ENCODE results near the gene PRUNE2. TPM values are rescaled to one million over a fixed set of nuclear protein-coding genes. Genes with fewer than 3 reads are reported as not detected.

PRUNE2 gene
- total RNA-seq, 5 donors from 2014 or later (not counting 1 experiment from before 2014, with no cell fraction given), result 0.20 to 0.76 (median 0.45) TPM

- peaks cover 0 to 6% of the 10 kb centered on the region in 2 experiments for H3K27me3 ChIP-seq (replicated peaks in 1 of 2; ENCODE audit: control insufficient read depth in 2 of 2, extremely low read depth in 1 of 2, insufficient read depth in 2 of 2, low read length in 1 of 2)
- no peak overlapping the region for H3K4me3 Mint-ChIP-seq
- no peaks in the 10 kb centered on the region for H3K36me3 ChIP-seq (ENCODE audit: control insufficient read depth in 2 of 2, extremely low read depth in 1 of 2, insufficient read depth in 1 of 2, low read length in 1 of 2)
- peaks cover 6 to 21% (median 14%) of the 10 kb centered on the region in 3 donors for H3K4me1 Mint-ChIP-seq
- POLR2A ChIA-PET, result no interaction called here
- CTCF ChIA-PET, result no interaction called here
- no peak overlapping the region for H3K27ac ChIP-seq (ENCODE audit: low read length)
- WGBS (ENCODE audit: insufficient coverage), result no CpG with 5 or more reads among the region's 3 CpGs
- DNase-seq (no peak), ATAC-seq (replicated peaks in 1 of 4) (no peak)
- no peaks in the 10 kb centered on the region for H3K9me3 Mint-ChIP-seq
- H3K36me3 Mint-ChIP-seq, result no peaks in the 10 kb centered on the region
- H3K4me1 ChIP-seq (ENCODE audit: control insufficient read depth in 1 of 2, extremely low read depth in 1 of 2, insufficient read depth in 2 of 2, low read length in 2 of 2), result peaks cover 0 to 22% of the 10 kb centered on the region in 2 experiments
- no peaks in the 10 kb centered on the region for H3K9me3 ChIP-seq
- H3K27ac Mint-ChIP-seq, result no peak overlapping the region
- peaks cover 11 to 17% of the 10 kb centered on the region in 2 donors for H3K27me3 Mint-ChIP-seq
- H3K4me3 ChIP-seq (ENCODE audit: control insufficient read depth in 1 of 2, extremely low read depth in 1 of 2, low read length in 1 of 2), result no peak overlapping the region
These were observed 325.1 kb downstream of the PRUNE2 start for GRCh38 chr9:76580820-76581219.

GRCh38 chr9:76580188-76580587 lies 325.7 kb downstream of the PRUNE2 start:
- POLR2A ChIA-PET, result no interaction called here
- Mint-ChIP-seq H3K36me3 (no peaks in the 10 kb centered on the region), H3K9me3 (no peaks in the 10 kb centered on the region), H3K27ac (no peak overlapping the region), H3K27me3 (peaks cover 12 to 20% of the 10 kb centered on the region in 2 donors), H3K4me3 (no peak overlapping the region), H3K4me1 (peaks cover 6 to 22% (median 14%) of the 10 kb centered on the region in 3 donors)
- H3K9me3 ChIP-seq, result no peaks in the 10 kb centered on the region
- DNase-seq, result no peak
- H3K27me3 ChIP-seq (replicated peaks in 1 of 2; ENCODE audit: control insufficient read depth in 2 of 2, extremely low read depth in 1 of 2, insufficient read depth in 2 of 2, low read length in 1 of 2), result peaks cover 0 to 6% of the 10 kb centered on the region in 2 experiments
- WGBS (ENCODE audit: insufficient coverage), result 61% methylated on average over 5 of the region's 8 CpGs
- H3K36me3 ChIP-seq (ENCODE audit: control insufficient read depth in 2 of 2, extremely low read depth in 1 of 2, insufficient read depth in 1 of 2, low read length in 1 of 2), result no peaks in the 10 kb centered on the region
- CTCF ChIA-PET, result no interaction called here
- no peak overlapping the region for H3K4me3 ChIP-seq (ENCODE audit: control insufficient read depth in 1 of 2, extremely low read depth in 1 of 2, low read length in 1 of 2)
- no peak for ATAC-seq (replicated peaks in 1 of 4)
- no peak overlapping the region for H3K27ac ChIP-seq (ENCODE audit: low read length)
- H3K4me1 ChIP-seq (ENCODE audit: control insufficient read depth in 1 of 2, extremely low read depth in 1 of 2, insufficient read depth in 2 of 2, low read length in 2 of 2), result peaks cover 0 to 22% of the 10 kb centered on the region in 2 experiments

GRCh38 chr9:76576344-76576743 lies 329.6 kb downstream of the PRUNE2 start:
- DNase-seq (peak in 31 of 35 experiments; percentile 9 to 75 (median 32)), ATAC-seq (replicated peaks in 1 of 4) (peak; percentile 63 to 83 (median 70))
- Histone ChIP-seq H3K36me3 (ENCODE audit: control insufficient read depth in 2 of 2, extremely low read depth in 1 of 2, insufficient read depth in 1 of 2, low read length in 1 of 2) (no peaks in the 10 kb centered on the region), H3K4me1 (ENCODE audit: control insufficient read depth in 1 of 2, extremely low read depth in 1 of 2, insufficient read depth in 2 of 2, low read length in 2 of 2) (peaks cover 3 to 26% of the 10 kb centered on the region in 2 experiments), H3K27ac (ENCODE audit: low read length) (peak overlapping the region; percentile 28), H3K9me3 (no peaks in the 10 kb centered on the region), H3K27me3 (replicated peaks in 1 of 2; ENCODE audit: control insufficient read depth in 2 of 2, extremely low read depth in 1 of 2, insufficient read depth in 2 of 2, low read length in 1 of 2) (peaks cover 0 to 15% of the 10 kb centered on the region in 2 experiments), H3K4me3 (ENCODE audit: control insufficient read depth in 1 of 2, extremely low read depth in 1 of 2, low read length in 1 of 2) (no peak overlapping the region)
- H3K27ac Mint-ChIP-seq, result peak overlapping the region; percentile 0 to 48
- WGBS (ENCODE audit: insufficient coverage), result 2% methylated on average over 4 of the region's 5 CpGs
- CTCF ChIA-PET, result interaction anchor here in 1 of 2 donors (0.8 to 1.0 kb wide), 2 partner anchors 79 to 82 kb away, joined by 3 to 4 read pairs; no protein-coding TSS in a partner anchor
- H3K4me1 Mint-ChIP-seq, result peaks cover 6 to 32% (median 22%) of the 10 kb centered on the region in 3 donors
- peaks cover 26 to 33% of the 10 kb centered on the region in 2 donors for H3K27me3 Mint-ChIP-seq
- POLR2A ChIA-PET, result interaction anchor here (0.6 kb wide), 2 partner anchors 46 to 632 kb away, joined by 3 to 4 read pairs; no protein-coding TSS in a partner anchor
- no peak overlapping the region for H3K4me3 Mint-ChIP-seq
- no peaks in the 10 kb centered on the region for H3K9me3 Mint-ChIP-seq
- H3K36me3 Mint-ChIP-seq, result no peaks in the 10 kb centered on the region

GRCh38 chr9:76575761-76576160 lies 330.2 kb downstream of the PRUNE2 start:
- H3K9me3 ChIP-seq, result no peaks in the 10 kb centered on the region
- no peaks in the 10 kb centered on the region for H3K36me3 ChIP-seq (ENCODE audit: control insufficient read depth in 2 of 2, extremely low read depth in 1 of 2, insufficient read depth in 1 of 2, low read length in 1 of 2)
- POLR2A ChIA-PET, result interaction anchor here in 1 of 2 donors (0.6 kb wide), 1 partner anchor 122 kb away, joined by 3 read pairs; no protein-coding TSS in a partner anchor
- H3K27ac ChIP-seq (ENCODE audit: low read length), result no peak overlapping the region
- peaks cover 6 to 36% (median 25%) of the 10 kb centered on the region in 3 donors for H3K4me1 Mint-ChIP-seq
- H3K36me3 Mint-ChIP-seq, result no peaks in the 10 kb centered on the region
- H3K4me1 ChIP-seq (ENCODE audit: control insufficient read depth in 1 of 2, extremely low read depth in 1 of 2, insufficient read depth in 2 of 2, low read length in 2 of 2), result peaks cover 3 to 26% of the 10 kb centered on the region in 2 experiments
- CTCF ChIA-PET, result interaction anchor here in 1 of 2 donors (0.8 to 1.0 kb wide), 2 partner anchors 80 to 83 kb away, joined by 3 to 4 read pairs; no protein-coding TSS in a partner anchor
- no peak overlapping the region for H3K4me3 ChIP-seq (ENCODE audit: control insufficient read depth in 1 of 2, extremely low read depth in 1 of 2, low read length in 1 of 2)
- no CpG with 5 or more reads among the region's 2 CpGs for WGBS (ENCODE audit: insufficient coverage)
- no peak for ATAC-seq (replicated peaks in 1 of 4)
- peaks cover 26 to 33% of the 10 kb centered on the region in 2 donors for H3K27me3 Mint-ChIP-seq
- H3K27ac Mint-ChIP-seq, result no peak overlapping the region
- peaks cover 0 to 4% (median 3%) of the 10 kb centered on the region in 3 donors for H3K9me3 Mint-ChIP-seq
- H3K4me3 Mint-ChIP-seq, result no peak overlapping the region
- H3K27me3 ChIP-seq (replicated peaks in 1 of 2; ENCODE audit: control insufficient read depth in 2 of 2, extremely low read depth in 1 of 2, insufficient read depth in 2 of 2, low read length in 1 of 2), result peaks cover 0 to 15% of the 10 kb centered on the region in 2 experiments
- DNase-seq, result no peak

- Histone ChIP-seq H3K4me3 (ENCODE audit: control insufficient read depth in 1 of 2, extremely low read depth in 1 of 2, low read length in 1 of 2) (no peak overlapping the region), H3K9me3 (no peaks in the 10 kb centered on the region), H3K36me3 (ENCODE audit: control insufficient read depth in 2 of 2, extremely low read depth in 1 of 2, insufficient read depth in 1 of 2, low read length in 1 of 2) (no peaks in the 10 kb centered on the region), H3K27me3 (replicated peaks in 1 of 2; ENCODE audit: control insufficient read depth in 2 of 2, extremely low read depth in 1 of 2, insufficient read depth in 2 of 2, low read length in 1 of 2) (peaks cover 0 to 15% of the 10 kb centered on the region in 2 experiments), H3K27ac (ENCODE audit: low read length) (no peak overlapping the region), H3K4me1 (ENCODE audit: control insufficient read depth in 1 of 2, extremely low read depth in 1 of 2, insufficient read depth in 2 of 2, low read length in 2 of 2) (peaks cover 3 to 33% of the 10 kb centered on the region in 2 experiments)
- H3K36me3 Mint-ChIP-seq, result no peaks in the 10 kb centered on the region
- 96% methylated on average over 5 of the region's 9 CpGs for WGBS (ENCODE audit: insufficient coverage)
- no peak overlapping the region for H3K27ac Mint-ChIP-seq
- ATAC-seq (replicated peaks in 1 of 4), result no peak
- no peak overlapping the region for H3K4me3 Mint-ChIP-seq
- peaks cover 6 to 10% (median 9%) of the 10 kb centered on the region in 3 donors for H3K9me3 Mint-ChIP-seq
- ChIA-PET POLR2A (no interaction called here), CTCF (no interaction called here)
- no peak for DNase-seq
- H3K4me1 Mint-ChIP-seq, result peaks cover 6 to 47% (median 30%) of the 10 kb centered on the region in 3 donors
- peaks cover 26 to 37% of the 10 kb centered on the region in 2 donors for H3K27me3 Mint-ChIP-seq
These were observed 331.8 kb downstream of the PRUNE2 start for GRCh38 chr9:76573905-76574760.

GRCh38 chr9:76573408-76573807 lies 332.5 kb downstream of the PRUNE2 start:
- no peak overlapping the region for H3K27ac ChIP-seq (ENCODE audit: low read length)
- ATAC-seq (replicated peaks in 1 of 4), result no peak
- H3K36me3 ChIP-seq (ENCODE audit: control insufficient read depth in 2 of 2, extremely low read depth in 1 of 2, insufficient read depth in 1 of 2, low read length in 1 of 2), result no peaks in the 10 kb centered on the region
- POLR2A ChIA-PET, result no interaction called here
- CTCF ChIA-PET, result no interaction called here
- no peak overlapping the region for H3K4me3 Mint-ChIP-seq
- H3K27me3 Mint-ChIP-seq, result peaks cover 26 to 37% of the 10 kb centered on the region in 2 donors
- H3K4me1 Mint-ChIP-seq, result peaks cover 6 to 44% (median 28%) of the 10 kb centered on the region in 3 donors
- no peak overlapping the region for H3K4me3 ChIP-seq (ENCODE audit: control insufficient read depth in 1 of 2, extremely low read depth in 1 of 2, low read length in 1 of 2)
- H3K9me3 ChIP-seq, result no peaks in the 10 kb centered on the region
- peaks cover 3 to 27% of the 10 kb centered on the region in 2 experiments for H3K4me1 ChIP-seq (ENCODE audit: control insufficient read depth in 1 of 2, extremely low read depth in 1 of 2, insufficient read depth in 2 of 2, low read length in 2 of 2)
- H3K27ac Mint-ChIP-seq, result no peak overlapping the region
- no peak for DNase-seq
- H3K27me3 ChIP-seq (replicated peaks in 1 of 2; ENCODE audit: control insufficient read depth in 2 of 2, extremely low read depth in 1 of 2, insufficient read depth in 2 of 2, low read length in 1 of 2), result peaks cover 0 to 9% of the 10 kb centered on the region in 2 experiments
- no peaks in the 10 kb centered on the region for H3K36me3 Mint-ChIP-seq
- peaks cover 6 to 10% (median 9%) of the 10 kb centered on the region in 3 donors for H3K9me3 Mint-ChIP-seq

Measured in T-cell (primary cell).